ENCODE data around the gene DACH1.

DNA sequence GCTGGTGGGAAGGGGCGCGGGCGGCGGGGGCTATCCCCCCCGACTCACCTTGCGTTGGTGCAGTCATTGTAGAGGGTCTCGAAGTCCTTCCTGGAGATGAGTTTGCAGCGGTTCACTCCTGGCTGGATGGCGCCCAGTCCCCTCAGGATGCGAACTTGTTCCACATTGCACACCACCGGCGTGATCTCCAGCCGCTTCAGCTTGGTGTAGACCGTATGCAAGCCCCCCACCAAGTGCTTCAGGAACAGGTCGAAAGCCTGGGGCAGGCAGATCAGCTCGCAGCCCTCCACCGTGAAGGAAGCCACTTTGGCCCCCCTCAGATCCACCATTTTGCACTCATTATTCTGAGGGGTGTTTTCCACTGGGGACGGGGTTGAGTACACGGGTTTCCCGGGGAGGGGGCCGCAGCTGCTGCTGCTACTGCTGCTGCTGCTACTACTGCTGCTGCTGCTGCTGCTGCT is 1.1 kb downstream of the DACH1 start:
- TF ChIP-seq CTCF (IDR thresholded peaks at IDR 0.05; ENCODE audit: insufficient read depth, low read depth, low read length), result no peak
- no peak for TF ChIP-seq EZH2 (IDR thresholded peaks at IDR 0.05; ENCODE audit: insufficient read depth, low read length)
